GM23338 (cell line): Measurements from ENCODE around the gene MAP4K4. TPM values are rescaled to one million over a fixed set of nuclear protein-coding genes. Genes with fewer than 3 reads are reported as not detected.

Experiments
- ATAC-seq: fragments of 200-7000 bp; cut with Tn5 transposase; 3 replicates; pipeline ENCODE4 v1.9.1; 2020
- DNase-seq: peaks from one replicate; pipeline ENCODE4 v3.0.0-alpha.2; 2015; ENCODE audit warnings: low spot score
- H2AFZ ChIP-seq: fragments of 200-600 bp; sonication (generic); 2 replicates; pipeline ENCODE4 v1.8.0; 2016; ENCODE audit warnings: antibody characterized with exemption, mild to moderate bottlenecking, moderate library complexity
- H3F3A ChIP-seq: fragments of 200-600 bp; sonication (generic); replicated peaks from 2 replicates; pipeline ENCODE4 v1.8.0; 2017; ENCODE audit warnings: antibody characterized with exemption, mixed run types, low read depth
- H3K27ac ChIP-seq: fragments of 200-600 bp; sonication (generic); 2 replicates; pipeline ENCODE4 v1.6.1; 2016; ENCODE audit warnings: low read depth
- H3K27me3 ChIP-seq: fragments of 200-600 bp; sonication (generic); 2 replicates; pipeline ENCODE4 v1.8.0; 2016; ENCODE audit warnings: mild to moderate bottlenecking, mixed run types, moderate library complexity; ENCODE audit not compliant: insufficient read depth
- H3K36me3 ChIP-seq: fragments of 200-600 bp; sonication (generic); 2 replicates; pipeline ENCODE4 v1.8.0; 2016; ENCODE audit warnings: mild to moderate bottlenecking; ENCODE audit not compliant: insufficient read depth
- H3K4me1 ChIP-seq: fragments of 200-600 bp; sonication (generic); 2 replicates; pipeline ENCODE4 v1.8.0; 2016; ENCODE audit warnings: mild to moderate bottlenecking, moderate library complexity; ENCODE audit not compliant: insufficient read depth
- H3K4me2 ChIP-seq: fragments of 200-600 bp; sonication (generic); 2 replicates; pipeline ENCODE4 v1.7.1; 2017; ENCODE audit warnings: mixed run types
- H3K4me3 ChIP-seq: fragments of 200-600 bp; sonication (generic); 2 replicates; pipeline ENCODE4 v1.6.1; 2016; ENCODE audit warnings: mixed run types
- H3K79me2 ChIP-seq: fragments of 200-600 bp; sonication (generic); replicated peaks from 2 replicates; pipeline ENCODE4 v1.8.0; 2017; ENCODE audit warnings: mild to moderate bottlenecking; ENCODE audit not compliant: insufficient read depth
- H3K9me2 ChIP-seq: fragments of 200-600 bp; sonication (generic); 2 replicates; pipeline ENCODE4 v1.8.0; 2017; ENCODE audit not compliant: insufficient read depth
- H4K20me1 ChIP-seq: fragments of 200-600 bp; sonication (generic); replicated peaks from 2 replicates; pipeline ENCODE4 v1.8.0; 2017; ENCODE audit warnings: mild to moderate bottlenecking; ENCODE audit not compliant: insufficient read depth
- H3K27ac Mint-ChIP-seq: 2 replicates; pipeline ENCODE4 v1.8.0; 2020; ENCODE audit warnings: inconsistent platforms, mild to moderate bottlenecking, moderate library complexity, mixed read lengths
- H3K27me3 Mint-ChIP-seq: 3 replicates; pipeline ENCODE4 v1.8.0; 2022; ENCODE audit warnings: low read depth, mild to moderate bottlenecking, moderate library complexity, mixed read lengths, inconsistent platforms; ENCODE audit not compliant: insufficient read depth, poor library complexity
- H3K36me3 Mint-ChIP-seq: 3 replicates; pipeline ENCODE4 v1.8.0; 2021; ENCODE audit warnings: low read depth, mild to moderate bottlenecking, inconsistent platforms, moderate library complexity, mixed read lengths
- H3K4me1 Mint-ChIP-seq: 3 replicates; pipeline ENCODE4 v1.8.0; 2020; ENCODE audit warnings: mild to moderate bottlenecking, inconsistent platforms, mixed read lengths
- H3K4me3 Mint-ChIP-seq: 3 replicates; pipeline ENCODE4 v1.8.0; 2021; ENCODE audit warnings: moderate library complexity, mild to moderate bottlenecking, inconsistent platforms, mixed read lengths
- H3K9me3 Mint-ChIP-seq: 3 replicates; pipeline ENCODE4 v1.8.0; 2020; ENCODE audit warnings: moderate library complexity, mild to moderate bottlenecking, inconsistent platforms, mixed read lengths
- CREB1 ChIP-seq: fragments of 250-450 bp; sonication (Bioruptor Pico); IDR thresholded peaks from 2 replicates; pipeline ENCODE4 v1.5.0; 2020; ENCODE audit warnings: low read depth, mild to moderate bottlenecking, moderate library complexity
- CTCF ChIP-seq, 2 experiments: fragments of 200-600 bp in 1 of 2; sonication (generic) in 1 of 2; conservative IDR thresholded peaks; 2 replicates each; pipeline versions ENCODE4 v1.5.1 to v1.6.1; 2016 to 2017; ENCODE audit warnings: antibody characterized with exemption in 2 of 2, low read depth in 2 of 2, mild to moderate bottlenecking in 2 of 2, moderate library complexity in 1 of 2
- EZH2phosphoT487 ChIP-seq: fragments of 200-600 bp; sonication (generic); IDR thresholded peaks from one replicate; pipeline ENCODE4 v1.8.1; 2018; ENCODE audit warnings: antibody characterized with exemption; ENCODE audit not compliant: unreplicated experiment
- JUNB ChIP-seq: IDR thresholded peaks from one replicate; pipeline ENCODE4 v1.6.1; 2016; ENCODE audit warnings: antibody characterized with exemption; ENCODE audit not compliant: unreplicated experiment
- NANOG ChIP-seq: IDR thresholded peaks from 2 replicates; pipeline ENCODE4 v1.6.1; 2016; ENCODE audit warnings: antibody characterized with exemption, borderline replicate concordance
- POLR2AphosphoS5 ChIP-seq: IDR thresholded peaks from 2 replicates; pipeline ENCODE4 v1.6.1; 2016; ENCODE audit warnings: antibody characterized with exemption, low read depth
- REST ChIP-seq: IDR thresholded peaks from one replicate; pipeline ENCODE4 v1.6.1; 2018; ENCODE audit warnings: antibody characterized with exemption; ENCODE audit not compliant: unreplicated experiment
- STAT1 ChIP-seq: IDR thresholded peaks from one replicate; pipeline ENCODE4 v1.6.1; 2016; ENCODE audit warnings: antibody characterized with exemption; ENCODE audit not compliant: unreplicated experiment
- ZNF331 ChIP-seq: fragments of 250-450 bp; sonication (Bioruptor Pico); IDR thresholded peaks from 2 replicates; pipeline ENCODE4 v1.5.0; 2020; ENCODE audit warnings: low read depth, mild to moderate bottlenecking, moderate library complexity
- ZNF462 ChIP-seq: fragments of 250-450 bp; sonication (Bioruptor Pico); IDR thresholded peaks from 2 replicates; pipeline ENCODE4 v1.5.0; 2020; ENCODE audit warnings: mild to moderate bottlenecking, moderate library complexity
- polyA plus RNA-seq: library from polyadenylated mRNA; unstranded; fragments of >200 nt; fragmentation: Nextera tagmentation; extraction: Ambion mirVana; gene quantifications from 2 replicates; pipeline ENCODE4 v1.2.1, GENCODE V29; 2016
- total RNA-seq: library from RNA; depleted of rRNA; stranded (reverse); fragments of >200 nt; shearing (Covaris generic); gene quantifications from 2 replicates; pipeline ENCODE4 v1.2.3, GENCODE V29; 2014

Gene MAP4K4
- total and polyA plus RNA-seq, 2 experiments from 2014 or later, result 34.6 to 99.2 TPM

- TF ChIP-seq REST (no peak), STAT1 (no peak), CTCF (conservative IDR thresholded peaks at IDR 0.05; ENCODE audit: low read depth in 2 of 2) (no peak), NANOG (no peak), POLR2AphosphoS5 (no peak), JUNB (no peak)
These were observed 151.4 kb downstream of the MAP4K4 start (continued) for GRCh38 chr2:101848769-101849410.

- H3K4me2 ChIP-seq, result no peak overlapping the region
- H3K9me3 Mint-ChIP-seq, result no peaks in the 10 kb centered on the region
These were observed 152.9 kb downstream of the MAP4K4 start for GRCh38 chr2:101850450-101850849.

More at GRCh38 chr2:101850450-101850849, 152.9 kb downstream of the MAP4K4 start:
- Histone ChIP-seq H3K27me3 (no peaks in the 10 kb centered on the region), H3K79me2 (0 out of 2 replicates have a peak, but pooled peaks cover 6% of the 10 kb centered on the region), H3K27ac (no peak overlapping the region), H3K4me1 (no peaks in the 10 kb centered on the region), H2AFZ (no peak overlapping the region), H4K20me1 (no peaks in the 10 kb centered on the region; the same call in 1 of the 2 replicates), H3K36me3 (peaks cover 10% of the 10 kb centered on the region; the same call in 1 of the 2 replicates), H3K4me3 (no peak overlapping the region), H3K9me2 (no peaks in the 10 kb centered on the region), H3F3A (no peaks in the 10 kb centered on the region)
- H3K27me3 Mint-ChIP-seq, result no peaks in the 10 kb centered on the region
- peaks cover 5% of the 10 kb centered on the region for H3K36me3 Mint-ChIP-seq
- DNase-seq (no peak), ATAC-seq (no peak)
- no peak overlapping the region for H3K4me3 Mint-ChIP-seq
- H3K27ac Mint-ChIP-seq, result no peak overlapping the region
- TF ChIP-seq ZNF331, result no peak
- no peak for TF ChIP-seq CREB1
- TF ChIP-seq ZNF462 (CRISPR knock-in tag), result no peak
- TF ChIP-seq NANOG, result no peak
- TF ChIP-seq EZH2phosphoT487, result no peak
- H3K4me1 Mint-ChIP-seq, result peaks cover 5% of the 10 kb centered on the region; the same call in 2 of the 3 replicates
